GM21619 (cell line): ENCODE results near the gene PNKD.
A peak's percentile ranks its signal among the peaks of the same experiment; 100 is the strongest.
"Not testable (repeated sequence)": the region's sequence is repeated elsewhere in the genome, so short reads cannot be mapped to it uniquely, and the experiment has no call there.

ENCODE experiments used
- ATAC-seq: cut with Tn5 transposase; IDR thresholded peaks from one replicate; pipeline ENCODE4 v1.9.1; 2021; ENCODE audit not compliant: unreplicated experiment

Gene PNKD

GRCh38 chr2:218314764-218315163 is 44.4 kb downstream of the PNKD start:
- ATAC-seq, result not testable (repeated sequence)

- no peak for ATAC-seq
These were observed 45.1 kb downstream of the PNKD start for GRCh38 chr2:218315397-218315796.

DNA sequence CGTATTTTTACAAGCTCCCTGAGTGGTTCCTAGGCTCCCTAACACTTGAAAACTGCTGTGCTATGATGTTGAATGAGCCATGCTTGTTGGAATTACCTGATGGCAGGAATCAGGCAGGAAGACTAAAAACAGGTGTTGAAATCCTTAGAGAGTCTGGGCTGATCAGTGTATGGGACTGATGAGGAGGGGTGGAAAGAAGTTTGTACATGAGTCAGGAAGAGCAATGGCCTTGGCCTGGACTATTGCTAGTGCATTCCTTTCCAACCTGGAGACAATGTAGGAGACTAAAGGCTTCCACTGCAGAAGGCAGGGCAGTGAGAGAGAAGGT is 46.9 kb downstream of the PNKD start:
- ATAC-seq, result no peak

GRCh38 chr2:218317835-218318234 is 47.5 kb downstream of the PNKD start:
- ATAC-seq, result no peak

DNA sequence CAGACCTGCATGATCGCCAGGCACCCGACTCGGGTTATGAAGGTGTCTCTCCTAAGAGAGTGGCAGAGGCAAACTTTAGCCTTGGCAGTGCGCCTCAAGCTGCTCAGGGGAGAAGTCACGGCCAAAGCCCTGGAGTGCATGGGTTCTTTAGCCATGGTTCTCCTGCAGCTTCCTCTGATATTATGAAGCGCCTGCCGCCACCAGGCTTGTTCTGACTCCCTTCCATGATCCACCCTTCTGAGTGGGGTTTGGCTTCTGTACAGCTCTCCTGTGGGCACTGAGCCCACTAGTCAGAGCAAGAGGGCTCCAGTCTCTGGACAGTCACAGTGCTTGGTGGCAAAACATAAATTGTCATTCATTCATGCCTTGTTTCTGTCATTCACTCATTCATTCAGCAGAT is 47.9 kb downstream of the PNKD start:
- ATAC-seq, result no peak

- ATAC-seq, result no peak
These were observed 49.6 kb downstream of the PNKD start for GRCh38 chr2:218319813-218320365.

DNA sequence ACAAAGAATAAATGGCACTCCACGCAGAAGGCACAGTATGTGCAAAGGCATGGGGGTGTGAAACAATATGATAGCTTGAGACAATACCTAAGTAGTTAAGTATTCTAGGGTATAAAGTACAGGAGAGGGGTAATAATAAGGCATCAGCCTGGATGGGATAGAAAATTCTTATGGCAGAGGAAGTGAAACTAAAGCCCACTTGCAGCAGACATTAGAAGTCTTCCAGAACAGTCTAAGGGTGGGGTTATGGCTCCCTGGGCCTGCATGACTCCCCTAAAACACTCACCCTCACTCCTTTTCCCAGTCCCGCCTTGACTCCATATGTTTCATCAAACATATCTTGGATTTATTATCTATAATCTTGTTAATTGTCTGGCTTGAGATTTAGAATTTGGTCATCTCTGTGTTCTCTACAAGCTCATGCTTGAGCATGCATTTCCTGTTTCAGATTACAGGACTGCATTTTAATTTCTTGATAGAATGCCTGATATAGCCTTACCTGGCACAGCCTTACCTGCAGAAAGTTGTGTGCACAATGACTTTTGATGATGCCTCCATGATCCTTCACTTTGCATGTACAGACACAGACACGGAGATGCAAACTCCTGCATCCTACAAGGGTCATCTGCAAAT is 50.5 kb downstream of the PNKD start:
- no peak for ATAC-seq

GRCh38 chr2:218322768-218323525 is 52.6 kb downstream of the PNKD start:
- ATAC-seq, result peak; percentile 72

DNA sequence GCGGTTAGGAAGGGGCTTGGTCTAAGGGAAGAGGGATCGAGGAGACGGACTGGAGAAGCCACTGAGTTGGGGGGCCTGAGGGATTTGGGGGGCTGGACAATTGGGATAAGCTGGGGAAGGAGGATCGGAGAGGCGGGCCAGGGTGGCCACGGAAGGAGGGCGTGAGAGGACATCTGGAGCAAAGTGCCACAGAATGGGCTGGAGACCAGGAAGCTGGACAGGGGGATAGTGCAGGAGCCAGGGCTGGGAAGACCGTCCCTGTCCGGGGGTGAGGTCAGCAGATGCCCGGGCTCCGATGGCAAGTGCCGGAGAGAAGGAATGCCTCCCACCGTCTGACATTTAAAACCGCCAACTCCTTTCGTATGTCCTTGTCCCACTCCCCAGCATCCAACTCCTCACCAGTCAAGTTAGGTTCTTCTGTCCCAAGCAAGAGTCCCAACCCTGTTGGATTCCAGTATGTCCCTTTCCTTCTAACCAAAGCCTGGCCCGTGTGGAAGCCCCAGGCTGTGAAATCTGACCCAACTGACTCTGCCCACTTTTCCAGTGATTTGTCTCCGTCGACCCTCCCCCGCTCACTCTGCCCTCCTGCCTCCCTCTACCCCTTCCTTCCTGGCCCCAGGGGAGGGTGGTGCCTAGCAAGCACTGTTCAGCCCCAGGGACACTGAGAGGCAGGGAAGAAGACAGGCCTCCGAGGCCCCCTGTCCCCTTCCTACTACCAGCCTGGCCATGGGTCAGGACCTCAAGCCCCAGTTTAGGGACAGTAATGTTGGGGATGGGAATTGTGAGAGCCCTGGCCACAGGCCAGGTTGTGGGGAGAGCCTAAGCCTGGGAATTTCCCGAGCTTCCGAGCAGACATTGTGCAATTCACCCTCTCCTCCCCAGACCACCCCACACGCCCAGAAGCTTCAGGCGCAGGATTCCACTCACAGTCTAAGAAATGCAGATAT is 53.5 kb downstream of the PNKD start:
- no peak for ATAC-seq

DNA sequence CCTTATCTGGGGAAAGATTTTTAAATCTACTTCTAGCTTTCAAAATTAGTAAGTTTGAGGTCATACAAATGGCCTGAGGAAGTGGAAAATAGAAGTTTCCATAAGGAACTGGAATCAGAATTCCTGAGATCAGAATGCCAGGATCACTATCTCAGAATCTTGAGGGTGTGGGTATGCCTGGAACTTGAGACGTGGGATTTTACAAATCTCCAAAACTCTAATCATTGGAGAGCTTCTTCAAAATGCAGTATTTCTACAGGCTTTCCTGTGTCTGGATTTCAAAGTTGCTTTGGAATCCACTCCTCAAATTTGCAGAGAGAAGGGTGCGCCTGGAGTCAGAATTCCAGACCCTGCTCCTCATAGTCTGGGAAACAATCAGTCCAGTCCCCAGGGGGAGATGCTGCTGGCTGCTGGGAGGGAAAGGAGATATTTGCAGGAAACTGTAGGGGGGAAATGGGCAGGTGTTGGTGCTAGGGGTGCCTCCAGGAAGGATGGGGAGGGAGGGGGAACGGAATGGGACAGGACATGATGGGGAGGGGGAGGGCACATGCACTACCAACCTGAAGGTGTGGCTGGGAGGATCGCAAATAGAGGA is 55.3 kb downstream of the PNKD start:
- ATAC-seq, result no peak

GRCh38 chr2:218326315-218326714 is 56.0 kb downstream of the PNKD start:
- ATAC-seq, result no peak

- no peak for ATAC-seq
These were observed 57.3 kb downstream of the PNKD start for GRCh38 chr2:218327451-218328210.

- no peak for ATAC-seq
These were observed 58.0 kb downstream of the PNKD start for GRCh38 chr2:218328294-218328693.

DNA sequence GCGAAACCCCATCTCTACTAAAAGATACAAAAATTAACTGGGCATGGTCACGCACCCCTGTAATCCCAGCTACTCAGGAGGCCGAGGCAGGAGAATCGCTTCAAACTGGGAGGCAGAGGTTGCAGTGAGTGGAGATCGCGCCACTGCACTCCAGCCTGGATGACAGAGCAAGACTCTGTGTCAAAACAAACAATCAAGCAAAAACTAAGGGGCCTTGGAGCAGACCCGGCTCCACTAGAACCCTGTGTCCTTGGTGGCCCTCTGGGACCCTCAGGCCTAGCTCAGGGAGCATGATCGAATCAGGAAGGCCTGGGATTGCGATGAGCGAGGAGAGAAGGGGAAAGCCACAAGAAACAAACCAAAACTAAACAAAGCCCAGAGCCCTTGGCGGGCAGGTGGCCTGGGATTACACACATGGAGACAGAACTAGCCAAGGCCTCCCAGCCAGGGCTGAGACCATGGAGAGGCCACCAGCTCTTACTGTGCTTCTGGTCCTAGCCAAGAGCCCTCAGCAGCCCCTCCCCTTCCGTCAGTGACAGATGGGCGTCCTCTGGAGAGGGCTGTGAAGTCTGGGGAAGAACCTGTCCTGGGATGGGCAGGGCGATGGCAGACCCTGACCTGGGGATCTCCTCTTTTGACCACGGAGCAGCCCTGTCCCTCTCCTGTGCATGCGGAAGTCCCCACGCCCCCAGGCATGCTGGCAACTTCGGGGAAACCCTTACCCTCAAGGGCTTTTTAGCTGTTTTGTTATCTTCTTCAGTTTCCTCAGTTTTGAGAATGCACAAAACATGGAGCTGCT is 58.9 kb downstream of the PNKD start:
- ATAC-seq, result peak; percentile 50

- peak; percentile 39 for ATAC-seq
These were observed 59.7 kb downstream of the PNKD start for GRCh38 chr2:218329826-218330593.

DNA sequence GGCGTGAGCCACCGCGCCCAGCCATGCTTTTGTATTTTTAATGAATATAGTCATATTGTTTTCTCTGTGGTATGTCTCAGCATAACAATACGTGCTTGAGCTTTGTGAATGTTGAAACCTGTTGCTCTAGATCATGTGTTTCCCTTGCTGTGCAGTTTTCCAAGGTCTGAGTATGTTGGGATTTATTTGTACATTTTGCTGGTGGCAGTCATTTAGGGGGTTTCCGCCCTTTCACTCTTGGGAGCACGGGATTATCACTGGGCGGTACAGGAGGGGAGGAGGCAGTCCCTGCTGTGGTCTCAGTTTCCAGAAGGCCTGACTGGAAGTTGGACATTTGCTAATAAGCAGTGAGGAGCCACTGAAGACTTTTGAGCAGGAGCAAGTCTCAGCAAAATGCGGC is 61.4 kb downstream of the PNKD start:
- no peak for ATAC-seq

DNA sequence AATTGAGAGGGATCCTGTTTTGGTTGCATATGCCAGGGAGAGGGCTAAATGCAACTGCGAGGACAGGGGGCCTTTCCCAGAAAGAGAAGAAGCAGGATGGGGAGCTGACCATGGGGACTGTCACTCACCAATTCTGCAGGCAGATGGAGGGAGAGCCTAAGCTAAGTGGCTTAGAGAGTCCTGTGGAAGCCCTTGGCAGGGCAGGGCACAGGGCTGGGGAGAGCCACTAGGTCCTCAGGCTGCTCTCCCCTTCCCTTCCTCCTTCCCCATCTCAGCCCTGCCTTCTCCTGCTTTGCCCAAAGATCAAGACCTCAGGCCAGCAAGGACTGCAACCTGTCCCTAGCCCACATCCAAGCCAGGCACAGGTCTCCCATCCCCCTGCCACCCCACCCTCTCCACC is 62.0 kb downstream of the PNKD start:
- ATAC-seq, result no peak

GRCh38 chr2:218332920-218333645 is 62.8 kb downstream of the PNKD start:
- ATAC-seq, result no peak
